SK-N-SH (cell line): Measurements from ENCODE around the gene THTPA. TPM values are rescaled to one million over a fixed set of nuclear protein-coding genes. Genes with fewer than 3 reads are reported as not detected.

ENCODE experiments used
- CTCF ChIA-PET: fragments of 300-600, 350-600 bp; formaldehyde crosslinking; extraction: SDS; loops from one replicate; lab custom pipeline; 2021; lab: Yijun Ruan, JAX
- POLR2A ChIA-PET: fragments of 350-600 bp; sonication (Branson Sonifier 250); formaldehyde crosslinking; extraction: SDS; loops from one replicate; lab custom pipeline; 2020; ENCODE audit warnings: antibody characterized with exemption, inconsistent platforms; lab: Yijun Ruan, JAX
- DNase-seq: peaks from one replicate; pipeline ENCODE4 v3.0.0; 2012
- H2AFZ ChIP-seq: fragments of 200-600 bp; sonication (generic); 2 replicates; pipeline ENCODE4 v1.8.1; 2016; ENCODE audit warnings: antibody characterized with exemption, mild to moderate bottlenecking, low read depth
- H3F3A ChIP-seq: fragments of 200-600 bp; sonication (generic); replicated peaks from 2 replicates; pipeline ENCODE3; 2016; ENCODE audit warnings: antibody characterized with exemption, mild to moderate bottlenecking; ENCODE audit not compliant: insufficient read depth
- H3K27ac ChIP-seq, 2 experiments: fragments of 200-500 bp in 1 of 2; fragments of 200-600 bp in 1 of 2; sonication (Bioruptor generic) in 1 of 2; sonication (generic), shearing (Covaris generic) in 1 of 2; 2 replicates each; pipeline versions ENCODE4 v1.5.1 to v1.6.1; 2014 to 2016; ENCODE audit warnings: low read depth in 2 of 2, inconsistent platforms in 1 of 2, low read length in 1 of 2, mild to moderate bottlenecking in 1 of 2, mixed read lengths in 1 of 2
- H3K27me3 ChIP-seq: fragments of 200-600 bp; sonication (generic), shearing (Covaris generic); 2 replicates; pipeline ENCODE4 v1.6.1; 2016; ENCODE audit warnings: mixed run types; ENCODE audit not compliant: insufficient read depth
- H3K36me3 ChIP-seq, 2 experiments: fragments of 200-500 bp in 1 of 2; fragments of 200-600 bp in 1 of 2; sonication (Bioruptor generic) in 1 of 2; sonication (generic) in 1 of 2; replicated peaks in 1 of 2; 2 replicates each; pipeline versions ENCODE3 to v1.5.1; 2014 to 2016; ENCODE audit warnings: low read length in 1 of 2, mild to moderate bottlenecking in 1 of 2; ENCODE audit not compliant: insufficient read depth in 2 of 2, control insufficient read depth in 1 of 2
- H3K4me1 ChIP-seq, 2 experiments: fragments of 200-500 bp in 1 of 2; fragments of 200-600 bp in 1 of 2; sonication (Bioruptor generic) in 1 of 2; sonication (generic), shearing (Covaris generic) in 1 of 2; 2 replicates each; pipeline versions ENCODE4 v1.5.1 to v1.6.1; 2014 to 2016; ENCODE audit warnings: low read depth in 1 of 2, low read length in 1 of 2, mixed run types in 1 of 2; ENCODE audit not compliant: insufficient read depth in 2 of 2, control insufficient read depth in 1 of 2
- H3K4me2 ChIP-seq: fragments of 200-600 bp; sonication (generic), shearing (Covaris generic); 2 replicates; pipeline ENCODE4 v1.6.1; 2017; ENCODE audit warnings: mixed run types
- H3K4me3 ChIP-seq, 2 experiments: fragments of 200-500 bp in 1 of 2; fragments of 200-600 bp in 1 of 2; sonication (Bioruptor generic) in 1 of 2; sonication (generic), shearing (Covaris generic) in 1 of 2; 2 replicates each; pipeline versions ENCODE4 v1.5.1 to v1.8.1; 2014 to 2016; ENCODE audit warnings: low read depth in 2 of 2, inconsistent platforms in 1 of 2, low read length in 1 of 2, mild to moderate bottlenecking in 1 of 2, mixed read lengths in 1 of 2, moderate library complexity in 1 of 2
- H3K79me2 ChIP-seq: fragments of 200-600 bp; sonication (generic); 2 replicates; pipeline ENCODE4 v1.8.1; 2017; ENCODE audit warnings: mild to moderate bottlenecking; ENCODE audit not compliant: insufficient read depth
- H3K9ac ChIP-seq: fragments of 200-600 bp; sonication (generic); 2 replicates; pipeline ENCODE4 v1.6.1; 2017; ENCODE audit warnings: mixed run types
- H3K9me2 ChIP-seq: fragments of 200-600 bp; sonication (generic); 2 replicates; pipeline ENCODE4 v1.6.1; 2017; ENCODE audit warnings: mixed run types
- H3K9me3 ChIP-seq: fragments of 200-600 bp; sonication (generic); 2 replicates; pipeline ENCODE4 v1.6.1; 2017; ENCODE audit warnings: mixed run types, mild to moderate bottlenecking, moderate library complexity
- H4K20me1 ChIP-seq: fragments of 200-600 bp; sonication (generic); 2 replicates; pipeline ENCODE4 v1.6.1; 2017; ENCODE audit warnings: mild to moderate bottlenecking, mixed run types; ENCODE audit not compliant: insufficient read depth
- CHD2 ChIP-seq: fragments of 150-350 bp; IDR thresholded peaks from 2 replicates; pipeline ENCODE4 v1.6.1; 2018; ENCODE audit warnings: low read length; ENCODE audit not compliant: partially characterized antibody
- ELF1 ChIP-seq: IDR thresholded peaks from 2 replicates; pipeline ENCODE4 v1.4.0; 2012
- FOSL2 ChIP-seq: IDR thresholded peaks from 2 replicates; pipeline ENCODE4 v1.4.0; 2012; ENCODE audit warnings: low read depth, mild to moderate bottlenecking, moderate library complexity, borderline replicate concordance
- FOXJ3 ChIP-seq: sonication (generic); formaldehyde crosslinking; IDR thresholded peaks from 2 replicates; pipeline ENCODE4 v1.5.1; 2020; ENCODE audit warnings: mild to moderate bottlenecking, missing genetic modification reagents
- FOXM1 ChIP-seq: IDR thresholded peaks from 2 replicates; pipeline ENCODE4 v1.4.0; 2012; ENCODE audit warnings: low read depth, mild to moderate bottlenecking
- GATA2 ChIP-seq: sonication (generic); formaldehyde crosslinking; IDR thresholded peaks from 2 replicates; pipeline ENCODE4 v1.5.0; 2020; ENCODE audit warnings: mild to moderate bottlenecking, missing genetic modification reagents
- JUND ChIP-seq: IDR thresholded peaks from 2 replicates; pipeline ENCODE4 v1.4.0; 2012
- MXI1 ChIP-seq: IDR thresholded peaks from 2 replicates; pipeline ENCODE4 v1.6.1; 2012; ENCODE audit warnings: mild to moderate bottlenecking, low read depth, low read length, improper control_type of control experiment
- NFIC ChIP-seq: IDR thresholded peaks from 2 replicates; pipeline ENCODE4 v1.4.0; 2012; ENCODE audit warnings: borderline replicate concordance
- NRF1 ChIP-seq: IDR thresholded peaks from 2 replicates; pipeline ENCODE4 v1.6.1; 2012; ENCODE audit warnings: low read depth, mild to moderate bottlenecking, low read length
- POLR2AphosphoS5 ChIP-seq: IDR thresholded peaks from 2 replicates; pipeline ENCODE4 v1.6.1; 2012; ENCODE audit warnings: low read depth, low read length
- RAD21 ChIP-seq: IDR thresholded peaks from 2 replicates; pipeline ENCODE4 v1.6.1; 2012; ENCODE audit warnings: mild to moderate bottlenecking, low read length
- RCOR1 ChIP-seq: fragments of 150-350 bp; IDR thresholded peaks from 2 replicates; pipeline ENCODE4 v1.6.1; 2017; ENCODE audit warnings: antibody characterized with exemption, low read length
- RFX5 ChIP-seq: IDR thresholded peaks from 2 replicates; pipeline ENCODE4 v1.6.1; 2012; ENCODE audit warnings: mild to moderate bottlenecking, improper control_type of control experiment, low read length
- YY1 ChIP-seq: IDR thresholded peaks from 2 replicates; pipeline ENCODE4 v1.4.0; 2012; ENCODE audit warnings: low read depth, mild to moderate bottlenecking
- WGBS: methylation state at CpG from one replicate; pipeline ENCODE4 v1.1.6; 2017; ENCODE audit warnings: low lambda C conversion rate; 5-methylcytosine and 5-hydroxymethylcytosine counted together
- polyA plus RNA-seq, 3 experiments: library from polyadenylated mRNA; depleted of rRNA; stranded (reverse); fragments of >200 nt; gene quantifications; 2 replicates each; pipeline ENCODE4 v1.2.3, GENCODE V29; 2012
- TF ChIP-seq, protein P1 (sequence below): fragments of 150-350 bp; IDR thresholded peaks from 2 replicates; pipeline ENCODE4 v1.6.1; 2016; ENCODE audit warnings: mild to moderate bottlenecking, low read depth, low read length
- TF ChIP-seq, protein P2 (sequence below): fragments of 200-600 bp; sonication (generic); IDR thresholded peaks from 2 replicates; pipeline ENCODE4 v1.6.1; 2017; ENCODE audit warnings: antibody characterized with exemption, mild to moderate bottlenecking, moderate library complexity
- TF ChIP-seq, protein P3 (sequence below): IDR thresholded peaks from 2 replicates; pipeline ENCODE4 v1.4.0; 2012; ENCODE audit warnings: low read depth, borderline replicate concordance
- TF ChIP-seq, protein P4 (sequence below): fragments of 150-350 bp; IDR thresholded peaks from 2 replicates; pipeline ENCODE4 v1.6.1; 2017; ENCODE audit warnings: antibody characterized with exemption, low read length, low read depth, borderline replicate concordance
- TF ChIP-seq, protein P5 (sequence below): IDR thresholded peaks from 2 replicates; pipeline ENCODE4; 2012

Gene THTPA
- polyA plus RNA-seq, 1 of the 3 experiments (the other 2 are of a cell fraction), result 16.3 TPM

DNA sequence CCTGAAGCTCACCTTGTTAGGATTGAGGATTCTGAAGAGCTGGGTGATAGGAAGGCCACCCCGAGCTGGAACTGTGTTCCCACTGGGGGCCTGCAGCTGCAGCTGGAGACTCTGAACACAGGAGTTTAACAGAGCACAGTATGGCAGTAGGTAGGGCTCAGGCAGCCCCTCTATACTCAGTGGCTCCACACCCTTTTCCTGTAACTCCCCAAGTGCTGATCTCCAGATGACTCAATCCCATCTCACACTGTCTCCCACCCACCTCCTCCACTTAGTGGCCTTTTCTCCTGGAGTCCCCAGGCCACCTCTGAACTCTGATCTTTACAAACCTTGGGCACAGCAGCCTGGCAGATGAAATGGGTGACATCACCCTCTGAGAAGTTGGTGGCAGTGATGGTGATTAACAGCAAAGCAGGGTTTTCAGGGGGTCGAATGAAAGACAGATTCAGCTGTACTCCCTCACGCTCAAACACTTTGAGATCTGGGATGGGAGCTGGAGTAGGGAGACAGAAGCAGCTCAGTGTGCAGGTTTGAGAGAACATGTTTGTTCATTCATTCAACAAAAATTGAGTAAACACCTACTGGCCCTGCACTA lies 4.0 kb downstream of the THTPA start:
- H3K79me2 ChIP-seq, result peaks cover 14% of the 10 kb centered on the region; the same call in 1 of the 2 replicates
- DNase-seq, result no peak
- peaks cover 4% of the 10 kb centered on the region for H3F3A ChIP-seq
- no peak overlapping the region for H2AFZ ChIP-seq
- H3K36me3 ChIP-seq, result peaks cover 17 to 50% of the 10 kb centered on the region in 2 experiments
- no peaks in the 10 kb centered on the region for H3K27me3 ChIP-seq
- peaks cover 3 to 13% of the 10 kb centered on the region in 2 experiments; a peak in 1 of 4 replicates for H3K4me1 ChIP-seq
- no peaks in the 10 kb centered on the region for H3K9me3 ChIP-seq
- no peak overlapping the region for H3K4me2 ChIP-seq
- no peak overlapping the region for H3K4me3 ChIP-seq
- H4K20me1 ChIP-seq, result no peaks in the 10 kb centered on the region
- no peaks in the 10 kb centered on the region for H3K9me2 ChIP-seq
- WGBS, result 67% methylated on average over 3 of the region's 3 CpGs
- CTCF ChIA-PET, result interaction anchor here (0.5 to 19.5 kb wide), 34 partner anchors 9 to 440 kb away, joined by 3 to 785 read pairs (median 6); partner anchors contain the start of genes AP1G2, HOMEZ, JPH4 and NGDN
- no peak overlapping the region for H3K9ac ChIP-seq
- H3K27ac ChIP-seq, result no peak overlapping the region
- TF ChIP-seq FOXM1 (no peak), FOSL2 (no peak), FOXJ3 (CRISPR knock-in tag) (no peak)
- TF ChIP-seq, protein P1, sequence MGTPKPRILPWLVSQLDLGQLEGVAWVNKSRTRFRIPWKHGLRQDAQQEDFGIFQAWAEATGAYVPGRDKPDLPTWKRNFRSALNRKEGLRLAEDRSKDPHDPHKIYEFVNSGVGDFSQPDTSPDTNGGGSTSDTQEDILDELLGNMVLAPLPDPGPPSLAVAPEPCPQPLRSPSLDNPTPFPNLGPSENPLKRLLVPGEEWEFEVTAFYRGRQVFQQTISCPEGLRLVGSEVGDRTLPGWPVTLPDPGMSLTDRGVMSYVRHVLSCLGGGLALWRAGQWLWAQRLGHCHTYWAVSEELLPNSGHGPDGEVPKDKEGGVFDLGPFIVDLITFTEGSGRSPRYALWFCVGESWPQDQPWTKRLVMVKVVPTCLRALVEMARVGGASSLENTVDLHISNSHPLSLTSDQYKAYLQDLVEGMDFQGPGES, result no peak
- TF ChIP-seq, all 33 proteins: peak for 0
- POLR2A ChIA-PET, result interaction anchor here (1.0 to 2.2 kb wide), 5 partner anchors 18 to 83 kb away, joined by 3 to 10 read pairs (median 3); partner anchors contain the start of gene JPH4

DNA sequence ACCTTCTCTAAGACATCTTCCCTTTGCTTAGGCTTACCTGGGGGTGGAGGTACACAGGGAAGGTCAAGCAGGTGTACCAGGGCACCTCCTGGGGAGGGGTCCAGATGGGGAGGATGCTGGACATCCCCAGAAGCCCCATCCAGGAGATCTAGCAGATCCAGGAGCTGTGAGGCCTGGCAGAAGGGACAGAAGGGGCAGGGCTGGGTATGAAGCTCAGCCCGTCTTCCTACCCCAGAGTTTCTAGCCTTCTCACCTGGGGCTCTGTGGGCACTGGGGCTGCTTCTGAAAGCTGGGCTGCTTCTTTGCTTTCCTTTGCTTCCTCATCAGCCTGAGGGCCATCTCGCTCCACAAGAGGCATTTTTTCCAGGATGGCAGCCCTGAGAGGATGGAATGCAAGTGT lies 5.2 kb downstream of the THTPA start:
- Histone ChIP-seq H2AFZ (no peak overlapping the region), H3K9me2 (no peaks in the 10 kb centered on the region), H3K4me3 (no peak overlapping the region), H3K9ac (no peak overlapping the region), H3K27ac (no peak overlapping the region), H3K79me2 (peaks cover 11% of the 10 kb centered on the region; the same call in 1 of the 2 replicates), H4K20me1 (no peaks in the 10 kb centered on the region), H3K27me3 (no peaks in the 10 kb centered on the region), H3K4me1 (peaks cover 0 to 15% of the 10 kb centered on the region in 2 experiments; a peak in 1 of 4 replicates), H3F3A (peaks cover 4% of the 10 kb centered on the region), H3K4me2 (no peak overlapping the region), H3K36me3 (peaks cover 17 to 56% of the 10 kb centered on the region in 2 experiments), H3K9me3 (no peaks in the 10 kb centered on the region)
- ChIA-PET POLR2A (interaction anchor here (1.2 to 2.2 kb wide), 4 partner anchors 17 to 92 kb away, joined by 3 to 10 read pairs (median 4); partner anchors contain the start of genes JPH4 and NGDN), CTCF (interaction anchor here (0.8 to 19.5 kb wide), 15 partner anchors 8 to 232 kb away, joined by 3 to 785 read pairs (median 9); partner anchors contain the start of genes AP1G2, NGDN and ZFHX2)
- WGBS, result 100% methylated on average over 2 of the region's 2 CpGs
- no peak for DNase-seq
- TF ChIP-seq, protein P2, sequence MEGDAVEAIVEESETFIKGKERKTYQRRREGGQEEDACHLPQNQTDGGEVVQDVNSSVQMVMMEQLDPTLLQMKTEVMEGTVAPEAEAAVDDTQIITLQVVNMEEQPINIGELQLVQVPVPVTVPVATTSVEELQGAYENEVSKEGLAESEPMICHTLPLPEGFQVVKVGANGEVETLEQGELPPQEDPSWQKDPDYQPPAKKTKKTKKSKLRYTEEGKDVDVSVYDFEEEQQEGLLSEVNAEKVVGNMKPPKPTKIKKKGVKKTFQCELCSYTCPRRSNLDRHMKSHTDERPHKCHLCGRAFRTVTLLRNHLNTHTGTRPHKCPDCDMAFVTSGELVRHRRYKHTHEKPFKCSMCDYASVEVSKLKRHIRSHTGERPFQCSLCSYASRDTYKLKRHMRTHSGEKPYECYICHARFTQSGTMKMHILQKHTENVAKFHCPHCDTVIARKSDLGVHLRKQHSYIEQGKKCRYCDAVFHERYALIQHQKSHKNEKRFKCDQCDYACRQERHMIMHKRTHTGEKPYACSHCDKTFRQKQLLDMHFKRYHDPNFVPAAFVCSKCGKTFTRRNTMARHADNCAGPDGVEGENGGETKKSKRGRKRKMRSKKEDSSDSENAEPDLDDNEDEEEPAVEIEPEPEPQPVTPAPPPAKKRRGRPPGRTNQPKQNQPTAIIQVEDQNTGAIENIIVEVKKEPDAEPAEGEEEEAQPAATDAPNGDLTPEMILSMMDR, result no peak
- TF ChIP-seq, protein P3, sequence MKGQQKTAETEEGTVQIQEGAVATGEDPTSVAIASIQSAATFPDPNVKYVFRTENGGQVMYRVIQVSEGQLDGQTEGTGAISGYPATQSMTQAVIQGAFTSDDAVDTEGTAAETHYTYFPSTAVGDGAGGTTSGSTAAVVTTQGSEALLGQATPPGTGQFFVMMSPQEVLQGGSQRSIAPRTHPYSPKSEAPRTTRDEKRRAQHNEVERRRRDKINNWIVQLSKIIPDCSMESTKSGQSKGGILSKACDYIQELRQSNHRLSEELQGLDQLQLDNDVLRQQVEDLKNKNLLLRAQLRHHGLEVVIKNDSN, result no peak
- no peak for TF ChIP-seq RAD21
- TF ChIP-seq ELF1, result no peak
- TF ChIP-seq, protein P1, result no peak
- no peak for TF ChIP-seq RFX5
- no peak for TF ChIP-seq NRF1
- no peak for TF ChIP-seq GATA2 (CRISPR knock-in tag)
- no peak for TF ChIP-seq MXI1
- TF ChIP-seq JUND, result no peak
- TF ChIP-seq RCOR1, result no peak
- no peak; the same call in 1 of the 2 replicates for TF ChIP-seq POLR2AphosphoS5
- TF ChIP-seq, protein P4, sequence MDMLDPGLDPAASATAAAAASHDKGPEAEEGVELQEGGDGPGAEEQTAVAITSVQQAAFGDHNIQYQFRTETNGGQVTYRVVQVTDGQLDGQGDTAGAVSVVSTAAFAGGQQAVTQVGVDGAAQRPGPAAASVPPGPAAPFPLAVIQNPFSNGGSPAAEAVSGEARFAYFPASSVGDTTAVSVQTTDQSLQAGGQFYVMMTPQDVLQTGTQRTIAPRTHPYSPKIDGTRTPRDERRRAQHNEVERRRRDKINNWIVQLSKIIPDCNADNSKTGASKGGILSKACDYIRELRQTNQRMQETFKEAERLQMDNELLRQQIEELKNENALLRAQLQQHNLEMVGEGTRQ, result no peak
- TF ChIP-seq CHD2, result no peak
- no peak for TF ChIP-seq YY1
- TF ChIP-seq NFIC, result no peak
- TF ChIP-seq, protein P5, sequence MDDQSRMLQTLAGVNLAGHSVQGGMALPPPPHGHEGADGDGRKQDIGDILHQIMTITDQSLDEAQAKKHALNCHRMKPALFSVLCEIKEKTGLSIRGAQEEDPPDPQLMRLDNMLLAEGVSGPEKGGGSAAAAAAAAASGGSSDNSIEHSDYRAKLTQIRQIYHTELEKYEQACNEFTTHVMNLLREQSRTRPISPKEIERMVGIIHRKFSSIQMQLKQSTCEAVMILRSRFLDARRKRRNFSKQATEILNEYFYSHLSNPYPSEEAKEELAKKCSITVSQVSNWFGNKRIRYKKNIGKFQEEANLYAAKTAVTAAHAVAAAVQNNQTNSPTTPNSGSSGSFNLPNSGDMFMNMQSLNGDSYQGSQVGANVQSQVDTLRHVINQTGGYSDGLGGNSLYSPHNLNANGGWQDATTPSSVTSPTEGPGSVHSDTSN, result no peak
- TF ChIP-seq FOSL2, result no peak
